ENCODE data around the gene PDE7B. TPM values are rescaled to one million over a fixed set of nuclear protein-coding genes. Genes with fewer than 3 reads are reported as not detected.

Gene PDE7B
- total and polyA plus RNA-seq, 4 donors = 0.75 to 5.2 (median 1.3) TPM

DNA sequence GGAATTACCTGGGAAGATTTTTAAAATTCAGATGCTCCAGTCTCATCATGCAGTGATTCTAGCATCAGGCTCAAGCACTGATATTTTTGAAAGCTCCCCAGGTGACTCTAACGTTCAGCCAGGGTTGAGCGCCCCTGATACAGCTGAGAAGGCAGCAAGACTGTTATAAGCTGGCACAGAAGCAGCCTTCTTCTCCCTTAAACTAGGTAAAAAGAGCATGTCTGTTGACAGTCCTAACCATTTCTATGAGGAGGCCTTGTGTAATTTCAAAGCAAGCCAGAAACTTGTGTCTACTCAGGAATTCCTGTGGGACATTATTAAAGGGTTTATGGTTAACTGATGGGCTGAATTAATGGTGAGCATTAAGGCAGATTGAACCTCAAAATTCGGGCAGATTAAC, 141.9 kb downstream of the PDE7B start:
- Histone ChIP-seq H3K4me3 (ENCODE audit: low read depth in 1 of 3, low read length in 3 of 3) (no peak overlapping the region), H3K27me3 (ENCODE audit: control insufficient read depth in 4 of 4, insufficient read depth in 4 of 4, low read length in 3 of 4) (no peaks in the 10 kb centered on the region), H3K27ac (ENCODE audit: low read depth in 1 of 2, low read length in 2 of 2) (no peak overlapping the region), H3K9ac (ENCODE audit: low read depth in 1 of 2, low read length in 2 of 2) (no peak overlapping the region), H3K4me1 (ENCODE audit: control insufficient read depth in 4 of 4, insufficient read depth in 4 of 4, low read length in 3 of 4) (no peaks in the 10 kb centered on the region), H3K36me3 (ENCODE audit: control insufficient read depth in 4 of 4, insufficient read depth in 3 of 4, low read depth in 1 of 4, low read length in 3 of 4) (no peaks in the 10 kb centered on the region), H3K9me3 (ENCODE audit: control insufficient read depth in 4 of 4, low read length in 3 of 4) (no peaks in the 10 kb centered on the region)
- WGBS = 79% methylated on average over 3 of the region's 3 CpGs
- no peak for TF ChIP-seq ZBTB33 (IDR thresholded peaks at IDR 0.05)
- TF ChIP-seq RAD21 (IDR thresholded peaks at IDR 0.05) = no peak
- TF ChIP-seq FOXA2 (IDR thresholded peaks at IDR 0.05) = no peak
- no peak for TF ChIP-seq EGR1 (IDR thresholded peaks at IDR 0.05; ENCODE audit: low read depth in 2 of 2)
- DNase-seq (ENCODE audit: low spot score) = no peak

GRCh38 chr6:135994857-135995544, 143.5 kb downstream of the PDE7B start:
- no peak for DNase-seq (ENCODE audit: low spot score)
- no peaks in the 10 kb centered on the region for H3K4me1 ChIP-seq (ENCODE audit: control insufficient read depth in 4 of 4, insufficient read depth in 4 of 4, low read length in 3 of 4)
- no peak overlapping the region for H3K27ac ChIP-seq (ENCODE audit: low read depth in 1 of 2, low read length in 2 of 2)
- no peak overlapping the region for H3K4me3 ChIP-seq (ENCODE audit: low read depth in 1 of 3, low read length in 3 of 3)
- TF ChIP-seq RAD21 (IDR thresholded peaks at IDR 0.05) (no peak), JUND (IDR thresholded peaks at IDR 0.05) (no peak), REST (IDR thresholded peaks at IDR 0.05) (no peak), GABPA (IDR thresholded peaks at IDR 0.05 in 1 of 2, conservative IDR thresholded peaks at IDR 0.05 in 1 of 2) (no peak), YY1 (IDR thresholded peaks at IDR 0.05) (no peak), EGR1 (IDR thresholded peaks at IDR 0.05; ENCODE audit: low read depth in 2 of 2) (no peak), NR2F2 (IDR thresholded peaks at IDR 0.05) (no peak), SP1 (IDR thresholded peaks at IDR 0.05) (no peak), FOXA1 (IDR thresholded peaks at IDR 0.05) (no peak), MAX (IDR thresholded peaks at IDR 0.05) (no peak), RXRA (IDR thresholded peaks at IDR 0.05) (no peak), ATF3 (IDR thresholded peaks at IDR 0.05) (no peak), TAF1 (conservative IDR thresholded peaks at IDR 0.05) (no peak), HNF4A (conservative IDR thresholded peaks at IDR 0.05) (no peak), ZBTB33 (IDR thresholded peaks at IDR 0.05) (no peak)
- TF ChIP-seq, protein P1, sequence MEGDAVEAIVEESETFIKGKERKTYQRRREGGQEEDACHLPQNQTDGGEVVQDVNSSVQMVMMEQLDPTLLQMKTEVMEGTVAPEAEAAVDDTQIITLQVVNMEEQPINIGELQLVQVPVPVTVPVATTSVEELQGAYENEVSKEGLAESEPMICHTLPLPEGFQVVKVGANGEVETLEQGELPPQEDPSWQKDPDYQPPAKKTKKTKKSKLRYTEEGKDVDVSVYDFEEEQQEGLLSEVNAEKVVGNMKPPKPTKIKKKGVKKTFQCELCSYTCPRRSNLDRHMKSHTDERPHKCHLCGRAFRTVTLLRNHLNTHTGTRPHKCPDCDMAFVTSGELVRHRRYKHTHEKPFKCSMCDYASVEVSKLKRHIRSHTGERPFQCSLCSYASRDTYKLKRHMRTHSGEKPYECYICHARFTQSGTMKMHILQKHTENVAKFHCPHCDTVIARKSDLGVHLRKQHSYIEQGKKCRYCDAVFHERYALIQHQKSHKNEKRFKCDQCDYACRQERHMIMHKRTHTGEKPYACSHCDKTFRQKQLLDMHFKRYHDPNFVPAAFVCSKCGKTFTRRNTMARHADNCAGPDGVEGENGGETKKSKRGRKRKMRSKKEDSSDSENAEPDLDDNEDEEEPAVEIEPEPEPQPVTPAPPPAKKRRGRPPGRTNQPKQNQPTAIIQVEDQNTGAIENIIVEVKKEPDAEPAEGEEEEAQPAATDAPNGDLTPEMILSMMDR (IDR thresholded peaks at IDR 0.05; ENCODE audit: low read depth, low read length, missing input control) = no peak
- WGBS = 75% methylated on average over 5 of the region's 5 CpGs
- no peak overlapping the region for H3K9ac ChIP-seq (ENCODE audit: low read depth in 1 of 2, low read length in 2 of 2)
- H3K27me3 ChIP-seq (ENCODE audit: control insufficient read depth in 4 of 4, insufficient read depth in 4 of 4, low read length in 3 of 4) = no peaks in the 10 kb centered on the region
- no peaks in the 10 kb centered on the region for H3K36me3 ChIP-seq (ENCODE audit: control insufficient read depth in 4 of 4, insufficient read depth in 3 of 4, low read depth in 1 of 4, low read length in 3 of 4)
- peaks cover 0 to 3% (median 0%) of the 10 kb centered on the region in 4 donors for H3K9me3 ChIP-seq (ENCODE audit: control insufficient read depth in 4 of 4, low read length in 3 of 4)
